GM21423 (cell line): ENCODE results near the gene PSAPL1.

Source experiments
- ATAC-seq: cut with Tn5 transposase; IDR thresholded peaks from one replicate; pipeline ENCODE4 v1.9.1; 2021; ENCODE audit warnings: mild to moderate bottlenecking, moderate library complexity; ENCODE audit not compliant: unreplicated experiment

The PSAPL1 gene

GRCh38 chr4:7434766-7435150 is at the start of gene PSAPL1:
PSAPL1 (minus strand) TSS chr4:7434930; CDS start chr4:7434879, 51 bp downstream.
- ATAC-seq, result no peak

- no peak for ATAC-seq
Measured at GRCh38 chr4:7481227-7481626, 46.5 kb upstream of the PSAPL1 start.

- ATAC-seq, result no peak
Measured at GRCh38 chr4:7480423-7480822, 45.7 kb upstream of the PSAPL1 start.

DNA sequence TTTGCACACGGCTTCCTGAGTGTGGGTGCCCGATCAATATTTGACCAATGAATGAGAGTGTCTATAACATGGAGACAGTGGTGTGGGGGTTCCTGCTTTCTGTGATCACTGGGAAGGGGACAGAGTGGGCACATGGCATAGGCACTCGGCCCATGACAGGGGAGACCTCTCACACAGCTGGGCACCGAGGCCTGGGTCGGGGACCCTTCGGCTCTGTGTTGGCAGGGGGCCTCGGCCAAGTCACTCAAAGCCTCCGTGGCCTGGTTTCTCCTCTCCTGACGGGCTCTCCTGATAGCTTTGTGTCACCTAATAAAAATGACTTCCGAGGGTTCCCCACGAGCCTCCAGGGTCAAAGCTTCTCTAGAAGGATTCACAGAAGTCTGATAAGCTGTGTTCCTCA is 43.9 kb upstream of the PSAPL1 start:
- no peak for ATAC-seq

DNA sequence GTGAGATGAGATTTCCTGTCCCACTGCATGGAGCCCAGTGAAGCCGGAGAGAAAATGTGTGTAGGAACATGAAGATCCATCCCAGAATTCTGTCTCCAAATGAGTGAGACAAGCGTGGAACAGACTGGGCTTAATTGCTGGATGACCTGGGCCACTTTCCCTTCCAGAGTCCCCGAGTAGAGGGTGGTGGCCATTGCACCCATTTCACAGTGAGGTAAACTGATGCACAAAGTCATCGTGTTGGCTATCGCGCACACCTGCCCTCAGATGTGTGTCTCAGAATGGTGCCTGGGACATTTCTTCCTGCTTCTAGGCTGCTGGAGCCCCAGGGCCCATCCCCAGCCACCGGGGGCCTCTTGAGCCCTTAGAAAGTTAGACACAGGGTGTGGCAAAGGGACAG is 43.0 kb upstream of the PSAPL1 start:
- no peak for ATAC-seq

- ATAC-seq, result no peak
Measured at GRCh38 chr4:7476820-7477219, 42.1 kb upstream of the PSAPL1 start.

DNA sequence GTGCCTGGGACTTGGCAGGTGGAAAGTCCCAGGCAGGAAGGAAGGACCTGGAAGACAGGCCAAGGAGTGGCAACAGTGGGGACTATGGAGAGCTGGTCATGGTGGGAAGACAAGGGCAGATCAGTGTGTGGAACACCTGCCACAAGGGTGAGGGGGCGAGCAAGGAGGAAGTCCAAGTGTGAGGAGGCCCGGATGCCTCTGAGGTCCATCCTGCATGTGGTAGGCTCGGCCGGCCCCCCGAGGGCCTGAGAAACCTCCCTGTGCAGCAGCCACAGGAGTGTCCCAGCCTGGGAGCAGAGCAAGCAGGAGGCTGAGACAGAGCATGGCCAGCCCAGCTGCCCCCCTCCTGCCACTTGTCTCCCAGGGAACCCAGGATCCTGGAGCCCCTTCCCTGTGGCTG is 40.5 kb upstream of the PSAPL1 start:
- ATAC-seq, result no peak

- ATAC-seq, result no peak
Measured at GRCh38 chr4:7474320-7474719, 39.6 kb upstream of the PSAPL1 start.

DNA sequence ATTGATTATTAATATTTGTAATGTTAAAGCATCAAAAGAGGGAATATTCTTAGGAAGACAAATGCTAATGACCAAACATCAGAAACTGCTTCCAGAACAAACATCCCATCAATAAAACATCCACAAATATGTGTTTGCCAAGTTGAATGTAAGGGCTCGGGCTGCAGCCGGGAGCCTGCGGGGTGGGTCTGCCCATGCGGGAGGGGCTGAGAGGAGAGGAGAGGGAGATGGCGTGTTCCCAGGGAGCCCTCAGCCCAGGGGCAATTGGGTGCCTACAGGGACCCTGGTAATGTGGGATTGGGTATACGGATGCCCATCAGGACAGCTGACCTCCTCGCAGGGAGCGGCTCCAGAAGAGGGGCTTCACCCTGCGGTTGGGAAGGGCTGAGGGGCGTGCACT is 38.4 kb upstream of the PSAPL1 start:
- no peak for ATAC-seq

DNA sequence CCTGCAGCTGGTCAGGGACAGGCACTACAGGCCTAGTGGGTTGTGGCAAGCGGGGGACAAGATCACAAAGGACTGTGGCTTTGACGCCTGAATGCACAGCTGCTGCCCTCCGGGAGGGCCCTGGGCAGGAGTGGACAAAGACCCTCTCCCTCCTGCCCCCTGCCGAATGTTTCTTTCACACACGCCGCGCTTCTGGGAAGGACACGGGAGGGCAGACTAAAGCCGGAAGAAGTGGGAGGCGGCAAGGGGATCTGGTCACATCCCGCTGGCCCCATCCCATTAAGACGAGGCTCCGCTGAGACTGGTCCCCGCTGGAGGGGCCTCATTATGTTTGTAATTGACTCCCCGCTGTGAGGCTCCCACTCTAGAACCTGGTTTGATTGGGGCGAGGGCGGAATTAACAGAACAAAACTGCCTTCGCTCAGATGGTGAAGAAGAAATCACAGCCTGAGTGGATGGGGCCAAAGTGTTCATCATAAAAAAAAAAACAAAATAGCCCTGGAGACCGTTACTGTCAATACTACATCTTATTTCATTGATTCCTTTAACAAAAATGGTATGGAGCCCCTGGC is 37.8 kb upstream of the PSAPL1 start:
- no peak for ATAC-seq

GRCh38 chr4:7470522-7471128 is 35.9 kb upstream of the PSAPL1 start:
- ATAC-seq, result no peak

DNA sequence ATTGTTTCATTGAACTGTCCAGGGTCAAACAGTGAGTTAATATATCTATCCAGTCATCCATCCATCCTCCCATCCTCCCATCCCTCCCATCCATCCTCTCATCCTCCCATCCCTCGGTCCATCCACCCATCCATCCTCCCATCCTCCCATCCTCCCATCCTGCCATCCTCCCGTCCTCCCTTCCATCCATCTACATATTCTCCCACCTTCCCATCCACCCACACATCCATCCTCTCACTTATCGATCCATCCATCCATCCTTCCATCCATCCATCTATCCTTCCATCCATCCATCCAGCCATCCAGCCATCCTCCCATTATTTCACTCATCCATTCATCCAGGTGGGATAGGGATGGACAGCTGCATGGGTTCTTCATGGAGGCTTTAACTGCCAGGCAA is 35.4 kb upstream of the PSAPL1 start:
- no peak for ATAC-seq

DNA sequence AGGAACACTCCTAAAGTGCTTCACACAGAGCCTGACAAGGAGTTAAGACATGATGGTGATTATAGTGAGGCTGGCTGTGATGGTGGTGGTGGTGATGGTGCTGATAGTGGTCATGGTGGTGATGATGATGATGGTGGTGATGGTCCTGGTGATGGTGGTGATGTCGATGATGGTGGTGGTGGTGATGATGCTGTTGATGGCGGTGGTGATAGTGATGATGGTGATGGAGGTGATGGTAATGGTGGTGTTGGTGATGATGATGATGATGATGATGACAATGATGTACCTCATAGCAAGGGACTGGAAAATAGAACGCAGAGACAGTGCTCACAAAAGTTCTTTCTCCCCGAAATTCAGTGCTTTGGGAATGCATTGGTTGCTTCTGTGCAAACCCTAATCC is 34.3 kb upstream of the PSAPL1 start:
- ATAC-seq, result no peak

- ATAC-seq, result no peak
Measured at GRCh38 chr4:7467471-7467870, 32.7 kb upstream of the PSAPL1 start.

DNA sequence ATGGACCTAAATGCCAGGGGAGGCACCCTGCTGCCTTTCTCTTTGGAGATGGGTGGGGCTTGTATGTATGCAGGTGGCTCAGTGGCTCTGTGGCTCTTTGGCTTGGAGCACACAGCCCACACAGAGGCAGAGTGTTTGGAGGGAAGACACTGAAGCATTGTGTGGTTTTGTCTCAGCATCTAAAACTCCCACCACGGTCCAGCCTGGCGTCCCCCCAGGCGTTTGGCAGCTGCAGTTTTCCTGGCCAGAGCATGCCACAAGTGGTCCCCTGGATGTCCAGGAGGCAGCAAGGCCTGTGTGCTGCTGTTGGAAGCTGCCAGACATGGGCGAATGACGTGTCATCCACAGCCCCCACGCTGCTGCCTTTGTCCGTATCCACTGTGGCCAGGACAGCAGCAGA is 32.2 kb upstream of the PSAPL1 start:
- no peak for ATAC-seq

DNA sequence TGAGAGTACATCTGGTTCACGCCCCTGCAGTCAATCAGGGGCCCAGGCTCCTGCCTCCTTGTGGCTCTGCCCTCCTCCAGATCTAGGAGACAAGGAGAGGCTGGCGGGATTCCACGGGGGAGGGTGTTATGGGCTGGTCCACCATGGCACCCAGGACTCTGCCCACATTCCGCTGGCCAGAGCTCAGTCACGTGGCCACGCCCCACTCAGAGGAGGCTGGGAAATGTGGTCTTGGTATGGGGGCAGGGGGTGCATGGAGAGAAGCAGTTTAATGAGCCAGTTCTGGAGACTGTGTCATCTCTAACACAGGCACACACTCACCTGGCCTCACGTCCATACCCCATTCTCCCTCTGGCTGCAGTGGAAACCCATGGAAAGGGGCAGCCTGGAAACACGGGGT is 31.5 kb upstream of the PSAPL1 start:
- no peak for ATAC-seq

- ATAC-seq, result no peak
Measured at GRCh38 chr4:7465017-7465416, 30.3 kb upstream of the PSAPL1 start.

DNA sequence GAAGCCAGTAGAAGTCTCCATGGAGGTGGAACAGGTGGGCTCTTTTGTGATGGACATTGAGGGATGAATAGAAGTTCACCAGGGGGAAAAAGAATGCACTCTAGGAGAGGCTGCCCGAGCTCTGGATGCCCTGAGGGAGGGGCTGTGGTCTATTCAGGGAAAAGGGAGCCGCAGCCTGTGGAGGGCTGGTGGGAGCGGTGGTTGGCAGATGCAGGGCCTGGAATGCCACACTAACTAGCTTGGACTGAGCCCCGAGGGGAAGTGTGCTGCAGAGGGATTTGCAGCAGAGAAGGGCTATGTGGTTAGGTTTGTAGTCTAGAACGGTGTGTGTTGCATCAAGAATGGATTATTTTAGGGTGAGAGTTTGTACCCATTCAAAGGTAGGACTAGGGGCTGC is 29.5 kb upstream of the PSAPL1 start:
- no peak for ATAC-seq

- no peak for ATAC-seq
Measured at GRCh38 chr4:7463566-7464258, 29.0 kb upstream of the PSAPL1 start.

DNA sequence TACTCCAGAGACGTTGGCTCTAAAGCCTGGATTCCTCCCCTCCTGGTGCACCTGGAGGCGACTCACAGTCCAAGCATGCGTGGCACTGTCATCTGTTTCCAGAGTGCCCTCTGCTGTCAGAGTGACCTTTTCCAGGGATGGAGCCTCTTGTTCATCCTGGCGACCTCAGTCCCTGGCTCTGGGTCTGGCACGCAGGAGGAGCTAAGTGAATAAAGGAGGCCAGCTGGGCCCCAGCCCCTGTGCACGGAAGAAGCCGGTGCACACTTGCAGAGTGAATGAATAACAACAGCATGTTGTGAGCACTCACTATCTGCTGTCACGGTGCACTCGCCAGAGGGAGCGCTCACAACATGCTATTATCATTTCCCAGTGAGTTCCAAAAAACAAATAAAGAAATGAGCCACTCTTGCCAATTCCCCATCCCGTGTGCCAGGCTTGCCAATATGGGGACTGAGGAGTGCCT is 27.8 kb upstream of the PSAPL1 start:
- no peak for ATAC-seq

- ATAC-seq, result no peak
Measured at GRCh38 chr4:7461230-7461629, 26.5 kb upstream of the PSAPL1 start.

DNA sequence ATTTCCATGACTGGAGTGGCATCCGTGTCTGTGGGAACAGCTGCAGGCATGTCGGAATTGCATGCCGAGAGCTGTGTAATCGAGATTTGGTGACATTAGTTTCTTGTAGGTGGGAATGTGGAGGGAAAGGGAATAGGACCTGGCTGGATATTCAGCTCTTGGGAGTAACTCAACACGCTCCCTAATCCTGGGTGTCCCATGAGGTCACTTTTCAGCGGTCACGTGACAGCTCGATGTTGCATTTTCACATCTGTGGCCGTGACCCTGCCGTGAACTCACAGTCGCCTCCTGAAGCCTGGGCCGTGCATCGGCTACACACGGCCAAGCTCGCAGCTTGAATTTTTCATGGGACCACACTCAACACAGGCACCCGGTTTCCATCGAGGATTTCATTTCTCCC is 25.8 kb upstream of the PSAPL1 start:
- ATAC-seq, result no peak

DNA sequence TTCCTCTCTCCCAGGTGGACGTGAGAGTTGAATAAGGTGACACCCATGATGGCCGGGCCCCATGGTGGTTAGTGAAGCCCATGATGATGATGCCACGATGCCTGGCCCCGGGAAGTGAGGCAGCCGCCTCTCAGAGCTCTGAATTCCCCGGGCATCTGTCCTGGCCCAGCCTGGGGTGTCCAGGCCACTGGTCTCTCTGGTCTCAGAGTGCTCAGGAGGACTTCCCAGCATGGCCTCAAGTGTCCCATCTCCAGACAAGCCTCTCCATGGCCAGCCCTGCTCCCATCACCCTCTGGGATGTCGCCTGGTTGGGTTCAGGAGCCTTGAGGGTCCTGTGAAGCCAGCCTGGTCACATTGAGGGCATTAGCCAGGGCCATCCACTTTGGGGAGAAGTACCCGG is 24.7 kb upstream of the PSAPL1 start:
- no peak for ATAC-seq
